ENCODE data around the gene IL27RA. TPM values are rescaled to one million over a fixed set of nuclear protein-coding genes. Genes with fewer than 3 reads are reported as not detected.
"Not testable (repeated sequence)": the region's sequence is repeated elsewhere in the genome, so short reads cannot be mapped to it uniquely, and the experiment has no call there.

The IL27RA gene
- total RNA-seq, 1 donor from 2014 or later = 5.0 TPM

DNA sequence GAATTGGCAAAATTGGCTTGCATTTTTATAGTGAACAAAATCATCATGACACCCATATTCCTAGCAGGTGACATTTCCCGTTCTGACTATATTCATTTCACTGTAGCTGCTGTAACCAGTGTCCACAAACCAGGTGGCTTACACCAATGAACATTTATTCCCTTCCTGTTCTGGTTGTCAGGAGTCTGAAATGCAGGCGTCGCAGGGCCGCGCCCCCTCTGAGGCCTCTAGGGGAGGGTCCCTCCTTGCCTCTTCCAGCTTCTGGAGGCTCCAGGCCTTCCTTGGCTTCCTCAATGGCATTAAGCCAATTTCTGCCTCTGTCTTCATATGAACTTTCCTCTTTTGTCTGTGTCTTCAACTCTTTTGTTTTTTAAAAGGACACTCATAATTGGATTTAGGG lies 10.1 kb upstream of the IL27RA start:
- H3K4me1 Mint-ChIP-seq = peaks cover 6% of the 10 kb centered on the region
- no peak for DNase-seq (ENCODE audit: low read depth, low spot score)
- H3K9me3 Mint-ChIP-seq = no peaks in the 10 kb centered on the region
- no peaks in the 10 kb centered on the region for H3K27me3 Mint-ChIP-seq (ENCODE audit: low read depth)
- TF ChIP-seq, protein P1, sequence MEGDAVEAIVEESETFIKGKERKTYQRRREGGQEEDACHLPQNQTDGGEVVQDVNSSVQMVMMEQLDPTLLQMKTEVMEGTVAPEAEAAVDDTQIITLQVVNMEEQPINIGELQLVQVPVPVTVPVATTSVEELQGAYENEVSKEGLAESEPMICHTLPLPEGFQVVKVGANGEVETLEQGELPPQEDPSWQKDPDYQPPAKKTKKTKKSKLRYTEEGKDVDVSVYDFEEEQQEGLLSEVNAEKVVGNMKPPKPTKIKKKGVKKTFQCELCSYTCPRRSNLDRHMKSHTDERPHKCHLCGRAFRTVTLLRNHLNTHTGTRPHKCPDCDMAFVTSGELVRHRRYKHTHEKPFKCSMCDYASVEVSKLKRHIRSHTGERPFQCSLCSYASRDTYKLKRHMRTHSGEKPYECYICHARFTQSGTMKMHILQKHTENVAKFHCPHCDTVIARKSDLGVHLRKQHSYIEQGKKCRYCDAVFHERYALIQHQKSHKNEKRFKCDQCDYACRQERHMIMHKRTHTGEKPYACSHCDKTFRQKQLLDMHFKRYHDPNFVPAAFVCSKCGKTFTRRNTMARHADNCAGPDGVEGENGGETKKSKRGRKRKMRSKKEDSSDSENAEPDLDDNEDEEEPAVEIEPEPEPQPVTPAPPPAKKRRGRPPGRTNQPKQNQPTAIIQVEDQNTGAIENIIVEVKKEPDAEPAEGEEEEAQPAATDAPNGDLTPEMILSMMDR (conservative IDR thresholded peaks at IDR 0.05) = no peak
- H3K36me3 Mint-ChIP-seq (ENCODE audit: low read depth) = no peaks in the 10 kb centered on the region
- no peak overlapping the region for H3K27ac Mint-ChIP-seq (ENCODE audit: unreplicated experiment)
- no peak overlapping the region for H3K4me3 Mint-ChIP-seq

DNA sequence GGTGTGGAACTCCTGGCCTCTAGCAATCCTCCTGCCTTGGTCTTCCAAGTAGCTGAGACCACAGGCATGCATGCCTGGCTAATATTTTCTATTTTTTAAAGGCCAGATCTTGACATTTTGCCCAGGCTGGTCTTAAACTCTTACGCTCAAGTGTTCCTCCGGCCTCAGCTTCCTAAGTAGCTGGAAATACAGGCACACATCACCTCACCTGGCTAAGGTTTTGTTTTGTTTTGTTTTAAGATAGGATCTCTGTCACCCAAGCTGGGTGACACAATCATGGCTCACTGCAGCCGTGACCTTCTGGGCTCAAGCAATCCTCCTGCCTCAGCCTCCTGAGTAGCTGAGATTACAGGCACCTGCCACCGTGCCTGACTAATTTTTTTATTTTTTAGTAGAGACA lies 9.1 kb upstream of the IL27RA start:
- no peaks in the 10 kb centered on the region for H3K27me3 Mint-ChIP-seq (ENCODE audit: low read depth)
- no peaks in the 10 kb centered on the region for H3K9me3 Mint-ChIP-seq
- DNase-seq (ENCODE audit: low read depth, low spot score) = no peak
- H3K4me1 Mint-ChIP-seq = peaks cover 6% of the 10 kb centered on the region
- TF ChIP-seq, protein P1 (conservative IDR thresholded peaks at IDR 0.05) = no peak
- H3K36me3 Mint-ChIP-seq (ENCODE audit: low read depth) = no peaks in the 10 kb centered on the region
- H3K27ac Mint-ChIP-seq (ENCODE audit: unreplicated experiment) = no peak overlapping the region
- no peak overlapping the region for H3K4me3 Mint-ChIP-seq

DNA sequence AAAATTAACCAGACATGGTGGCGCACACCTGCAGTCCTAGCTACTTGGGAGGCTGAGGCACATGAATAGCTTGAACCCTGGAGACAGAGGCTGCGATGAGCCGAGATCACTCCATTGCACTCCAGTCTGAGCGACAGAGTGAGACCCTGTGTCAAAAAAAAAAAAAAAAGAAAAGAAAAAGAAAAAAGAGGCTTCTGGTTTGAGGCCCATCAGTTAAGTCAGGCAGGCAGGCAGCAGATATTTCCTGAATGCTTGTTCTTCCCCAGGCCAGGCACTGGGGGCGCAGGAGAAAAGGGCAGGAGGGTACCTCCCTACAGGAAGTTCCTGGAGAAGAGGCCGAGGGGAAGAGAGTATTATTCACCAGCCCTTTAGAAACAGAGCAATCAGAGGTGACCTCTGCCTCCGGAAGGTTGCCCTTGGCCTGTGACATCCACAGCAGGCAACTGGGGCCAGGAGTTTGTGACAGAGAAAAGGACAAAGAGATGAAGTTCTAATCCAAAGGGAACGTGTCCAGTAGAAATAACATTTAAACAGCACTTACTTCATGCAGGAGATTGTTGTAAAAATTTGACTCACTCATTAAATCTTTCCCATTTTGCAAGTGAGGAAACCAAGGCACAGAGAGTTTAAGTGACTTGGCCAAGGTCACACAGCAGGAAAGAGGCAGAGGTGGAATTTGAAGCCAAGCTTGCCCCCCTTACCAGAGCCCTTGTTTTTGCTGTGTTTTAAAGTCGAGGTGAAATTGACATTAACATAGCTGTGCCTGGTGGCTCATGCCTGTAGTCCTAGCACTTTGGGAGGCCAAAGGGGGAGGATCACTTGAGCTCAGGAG lies 7.9 kb upstream of the IL27RA start:
- peak overlapping the region; percentile 92 for H3K27ac Mint-ChIP-seq (ENCODE audit: unreplicated experiment)
- peak; percentile 59 for DNase-seq (ENCODE audit: low read depth, low spot score)
- peaks cover 5% of the 10 kb centered on the region for H3K27me3 Mint-ChIP-seq (ENCODE audit: low read depth)
- H3K4me1 Mint-ChIP-seq = peaks cover 6% of the 10 kb centered on the region
- TF ChIP-seq, protein P1 (conservative IDR thresholded peaks at IDR 0.05) = peak; percentile 63
- no peaks in the 10 kb centered on the region for H3K9me3 Mint-ChIP-seq
- no peaks in the 10 kb centered on the region for H3K36me3 Mint-ChIP-seq (ENCODE audit: low read depth)
- no peak overlapping the region for H3K4me3 Mint-ChIP-seq

DNA sequence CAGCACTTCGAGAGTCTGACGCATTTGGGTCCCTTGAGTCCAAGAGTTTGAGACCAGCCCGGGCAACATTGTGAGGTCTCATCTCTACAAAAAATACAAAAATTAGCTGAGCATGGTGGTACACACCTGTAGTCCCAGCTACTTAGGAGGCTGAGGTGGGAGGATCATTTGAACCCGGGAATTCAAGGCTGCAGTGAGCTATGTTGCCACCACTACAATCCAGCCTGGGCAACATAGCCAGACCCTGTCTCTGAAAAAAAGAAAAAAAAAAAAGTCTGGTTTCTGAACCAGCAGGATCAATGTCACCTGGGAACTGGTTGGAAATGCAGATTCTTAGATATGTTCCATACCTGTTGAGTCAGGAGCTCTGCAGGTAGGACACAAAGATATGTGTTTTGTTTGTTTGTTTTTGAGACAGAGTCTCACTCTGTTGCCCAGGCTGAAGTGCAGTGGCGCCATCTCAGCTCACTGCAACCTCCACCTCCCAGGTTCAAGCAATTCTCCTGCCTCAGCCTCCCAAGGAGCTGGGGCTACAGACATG lies 4.8 kb upstream of the IL27RA start:
- H3K36me3 Mint-ChIP-seq (ENCODE audit: low read depth); DNase-seq (ENCODE audit: low read depth, low spot score); H3K9me3 Mint-ChIP-seq; H3K27ac Mint-ChIP-seq (ENCODE audit: unreplicated experiment); H3K4me3 Mint-ChIP-seq: not testable (repeated sequence)
- Mint-ChIP-seq H3K27me3 (ENCODE audit: low read depth) (peaks cover 21% of the 10 kb centered on the region), H3K4me1 (peaks cover 12% of the 10 kb centered on the region)

DNA sequence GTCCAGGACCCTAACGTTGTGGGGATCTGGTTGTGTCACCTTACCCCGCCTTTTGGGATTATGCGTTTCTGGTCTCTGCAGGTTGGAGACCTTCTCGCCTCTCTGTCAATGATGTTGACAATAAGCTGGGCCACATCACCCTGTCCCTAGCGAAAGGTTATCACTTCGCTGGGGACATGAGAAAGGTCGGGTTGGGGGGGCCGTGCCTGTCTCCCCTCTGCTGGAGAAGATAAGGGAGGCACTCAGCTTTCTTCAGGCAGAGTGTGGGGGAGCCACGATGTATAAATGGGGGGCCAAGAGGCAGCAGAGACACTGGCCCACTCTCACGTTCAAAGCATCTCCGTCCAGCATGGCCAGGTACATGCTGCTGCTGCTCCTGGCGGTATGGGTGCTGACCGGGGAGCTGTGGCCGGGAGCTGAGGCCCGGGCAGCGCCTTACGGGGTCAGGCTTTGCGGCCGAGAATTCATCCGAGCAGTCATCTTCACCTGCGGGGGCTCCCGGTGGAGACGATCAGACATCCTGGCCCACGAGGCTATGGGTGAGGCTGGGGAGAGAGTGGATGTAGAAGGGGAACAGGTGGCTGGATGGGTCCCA lies 3.6 kb upstream of the IL27RA start, which contains the start of gene RLN3:
Gene RLN3 (plus strand): TSS at position 293 of the 595 bp plus-strand sequence. CDS start 57 bp downstream, at position 350.
- no peak for DNase-seq (ENCODE audit: low read depth, low spot score)
- Mint-ChIP-seq H3K4me3 (peak within 1 kb of the TSS; percentile 2), H3K4me1 (peaks cover 12% of the 10 kb centered on the region), H3K36me3 (ENCODE audit: low read depth) (no peaks in the 10 kb centered on the region), H3K9me3 (no peaks in the 10 kb centered on the region), H3K27ac (ENCODE audit: unreplicated experiment) (no peak within 1 kb of the TSS), H3K27me3 (ENCODE audit: low read depth) (peaks cover 21% of the 10 kb centered on the region)
- TF ChIP-seq, protein P1 (conservative IDR thresholded peaks at IDR 0.05) = no peak

DNA sequence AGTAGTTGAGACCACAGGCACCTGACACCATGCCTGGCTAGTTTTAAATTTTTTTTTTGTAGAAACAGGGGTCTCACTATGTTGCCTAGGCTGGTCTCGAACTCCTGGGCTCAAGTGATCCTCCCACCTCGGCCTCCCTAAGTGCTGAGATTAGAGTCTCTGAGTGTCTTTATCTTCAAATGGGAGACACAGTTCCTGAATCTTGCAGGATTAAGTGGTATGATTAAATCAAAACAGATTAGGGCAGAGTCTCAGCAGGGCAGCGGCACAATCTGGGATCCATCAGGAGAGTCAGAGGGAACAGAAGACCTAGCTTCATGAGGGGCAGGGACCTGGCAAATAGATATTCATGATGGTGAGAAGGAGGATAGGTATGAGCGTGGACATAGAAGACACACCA lies 2.7 kb upstream of the IL27RA start:
- Mint-ChIP-seq H3K9me3 (no peaks in the 10 kb centered on the region), H3K4me3 (peak overlapping the region; percentile 2), H3K4me1 (peaks cover 6% of the 10 kb centered on the region), H3K36me3 (ENCODE audit: low read depth) (no peaks in the 10 kb centered on the region), H3K27ac (ENCODE audit: unreplicated experiment) (no peak overlapping the region), H3K27me3 (ENCODE audit: low read depth) (peaks cover 21% of the 10 kb centered on the region)
- TF ChIP-seq, protein P1 (conservative IDR thresholded peaks at IDR 0.05) = no peak
- no peak for DNase-seq (ENCODE audit: low read depth, low spot score)

Measured in neural crest cell (in vitro differentiated cells).